Mucosa of gallbladder (tissue), 1 donor: Measurements from ENCODE around the gene ZNF439. TPM values are rescaled to one million over a fixed set of nuclear protein-coding genes. Genes with fewer than 3 reads are reported as not detected.
"Not testable (repeated sequence)": the region's sequence is repeated elsewhere in the genome, so short reads cannot be mapped to it uniquely, and the experiment has no call there.

Experiments used
- DNase-seq: peaks from one replicate; pipeline ENCODE4 v3.0.0-alpha.2; 2020; ENCODE audit warnings: low spot score
- total RNA-seq: library from RNA; stranded (reverse); gene quantifications from one replicate; pipeline ENCODE4 v1.2.1, GENCODE V29; 2021
- donor health status: DM: no; HTN: no; CAD: no.

The ZNF439 gene
- total RNA-seq, 1 donor from 2014 or later: 16.3 TPM

- DNase-seq: no peak
These were observed 19.7 kb downstream of the ZNF439 start for GRCh38 chr19:11868188-11868587.

- no peak for DNase-seq
These were observed 24.1 kb downstream of the ZNF439 start for GRCh38 chr19:11872624-11873023.

GRCh38 chr19:11873762-11874161, 25.2 kb downstream of the ZNF439 start:
- DNase-seq: no peak

GRCh38 chr19:11879687-11880266, 31.3 kb downstream of the ZNF439 start:
- DNase-seq: not testable (repeated sequence)

- no peak for DNase-seq
These were observed 32.1 kb downstream of the ZNF439 start for GRCh38 chr19:11880598-11880997.

- DNase-seq: peak; percentile 64
These were observed 32.8 kb downstream of the ZNF439 start for GRCh38 chr19:11881151-11881800.

GRCh38 chr19:11882606-11883005, 34.1 kb downstream of the ZNF439 start:
- DNase-seq: no peak

GRCh38 chr19:11887234-11887610, 38.7 kb downstream of the ZNF439 start:
- no peak for DNase-seq

- DNase-seq: peak; percentile 93
These were observed 39.3 kb downstream of the ZNF439 start, which contains the start of gene ZNF69 for GRCh38 chr19:11887611-11888531. Gene ZNF69 (plus strand): TSS chr19:11887782. CDS start chr19:11887924, 142 bp downstream.

- not testable (repeated sequence) for DNase-seq
These were observed 41.4 kb downstream of the ZNF439 start for GRCh38 chr19:11889901-11890300.

- DNase-seq: no peak
These were observed 42.1 kb downstream of the ZNF439 start for GRCh38 chr19:11890634-11891033.

- DNase-seq: no peak
These were observed 46.3 kb downstream of the ZNF439 start for GRCh38 chr19:11894851-11895250.

- no peak for DNase-seq
These were observed 53.7 kb downstream of the ZNF439 start for GRCh38 chr19:11902228-11902627.

GRCh38 chr19:11905928-11906327, 57.4 kb downstream of the ZNF439 start:
- DNase-seq: no peak

GRCh38 chr19:11911937-11912336, 63.4 kb downstream of the ZNF439 start:
- DNase-seq: not testable (repeated sequence)

GRCh38 chr19:11914417-11915051, 66.0 kb downstream of the ZNF439 start:
- not testable (repeated sequence) for DNase-seq

Other genes with a start within 250 kb of the ZNF439 start
- gene ZNF823, start 109.8 kb upstream of the ZNF439 start, total RNA-seq: 8.7 TPM
- 6.6 TPM for gene ZNF441, start 81.7 kb upstream of the ZNF439 start, total RNA-seq
- 3.9 TPM for gene ZNF491, start 50.2 kb upstream of the ZNF439 start, total RNA-seq
- gene ZNF440, start 34.5 kb upstream of the ZNF439 start, total RNA-seq: 14.1 TPM
- 25.5 TPM for gene ZNF69, start 39.1 kb downstream of the ZNF439 start, total RNA-seq
- 15.9 TPM for gene ZNF700, start 76.4 kb downstream of the ZNF439 start, total RNA-seq
- 5.2 TPM for gene ZNF763, start 116.3 kb downstream of the ZNF439 start, total RNA-seq
- gene ZNF433, start 187.0 kb downstream of the ZNF439 start, total RNA-seq: 7.7 TPM
- 0.17 TPM for gene ZNF878, start 204.2 kb downstream of the ZNF439 start, total RNA-seq
- 12.2 TPM for gene ZNF844, start 216.0 kb downstream of the ZNF439 start, total RNA-seq